Panc1 (cell line): ENCODE data around the gene CHAC2. TPM values are rescaled to one million over a fixed set of nuclear protein-coding genes. Genes with fewer than 3 reads are reported as not detected.

ENCODE experiments used
- ATAC-seq: fragments of 200-7000 bp; cut with Tn5 transposase; 2 replicates; pipeline ENCODE4 v1.9.1; 2020; ENCODE audit warnings: mild to moderate bottlenecking, moderate library complexity
- BruUV-seq: library from RNA; stranded (reverse); fragments of 400-500 nt; replicated peaks from 2 replicates; lab custom pipeline; 2021; lab: Mats Ljungman, UMichigan
- CTCF ChIA-PET: fragments of 300-600 bp; sonication (Branson Sonifier 250); formaldehyde crosslinking; loops from one replicate; lab custom pipeline; 2022; ENCODE audit warnings: antibody characterized with exemption; lab: Charles Lee
- POLR2A ChIA-PET: fragments of 300-600 bp; sonication (Branson Sonifier 250); formaldehyde crosslinking; loops from one replicate; lab custom pipeline; 2022; ENCODE audit warnings: antibody characterized with exemption; lab: Charles Lee
- DNase-seq: peaks from one replicate; pipeline ENCODE4 v3.0.0-alpha.2; 2010; ENCODE audit warnings: low read depth, low spot score
- H3K27ac ChIP-seq: 2 replicates; pipeline ENCODE4 v1.5.1; 2011; ENCODE audit warnings: mild to moderate bottlenecking, low read length, inconsistent platforms
- H3K27me3 ChIP-seq: fragments of 200-500 bp; sonication (Bioruptor generic); 2 replicates; pipeline ENCODE4 v1.6.0; 2014; ENCODE audit warnings: low read length, inconsistent platforms; ENCODE audit not compliant: control insufficient read depth, insufficient read depth
- H3K36me3 ChIP-seq: fragments of 200-500 bp; sonication (Bioruptor generic); 2 replicates; pipeline ENCODE4 v1.5.1; 2014; ENCODE audit warnings: inconsistent platforms, mild to moderate bottlenecking, low read length, moderate library complexity; ENCODE audit not compliant: control insufficient read depth, insufficient read depth
- H3K4me1 ChIP-seq: 2 replicates; pipeline ENCODE4 v1.5.1; 2011; ENCODE audit warnings: inconsistent platforms, mild to moderate bottlenecking, low read length, moderate library complexity; ENCODE audit not compliant: control insufficient read depth, insufficient read depth
- H3K4me3 ChIP-seq, 2 experiments: 2 replicates each; pipeline ENCODE4 v1.5.1; 2011 to 2012; ENCODE audit warnings: low read depth in 2 of 2, low read length in 2 of 2, mild to moderate bottlenecking in 2 of 2, inconsistent platforms in 1 of 2, moderate library complexity in 1 of 2
- H3K9me3 ChIP-seq: fragments of 200-500 bp; sonication (Bioruptor generic); 2 replicates; pipeline ENCODE4 v1.5.1; 2014; ENCODE audit warnings: low read depth, mild to moderate bottlenecking, inconsistent platforms, low read length, moderate library complexity; ENCODE audit not compliant: control insufficient read depth, insufficient read depth
- POLR2AphosphoS5 ChIP-seq: IDR thresholded peaks from 2 replicates; pipeline ENCODE4 v1.6.1; 2012; ENCODE audit warnings: mild to moderate bottlenecking, low read depth, low read length, moderate library complexity
- REST ChIP-seq, 2 experiments: IDR thresholded peaks; 2 replicates each; pipeline ENCODE4 v1.6.1; 2011 to 2012; ENCODE audit warnings: low read depth in 2 of 2, control low read depth in 1 of 2, low read length in 1 of 2, mild to moderate bottlenecking in 1 of 2, moderate library complexity in 1 of 2; ENCODE audit not compliant: insufficient read depth in 1 of 2
- SIN3A ChIP-seq: IDR thresholded peaks from 2 replicates; pipeline ENCODE4 v1.6.1; 2012; ENCODE audit warnings: low read depth, mild to moderate bottlenecking, low read length, moderate library complexity, borderline replicate concordance; ENCODE audit not compliant: insufficient read depth
- TCF7L2 ChIP-seq: IDR thresholded peaks from 2 replicates; pipeline ENCODE4 v1.6.1; 2011; ENCODE audit warnings: mild to moderate bottlenecking, low read depth, low read length, inconsistent platforms
- in situ Hi-C: cut with HindIII; loops from 2 replicates; pipeline ENCODE4 v1.10.0; 2016; ENCODE audit warnings: low sequenced_read_pairs, low pct_unique_long_range_greater_than_20kb
- intact Hi-C: fragments of 100-400 bp; cut with micrococcal nuclease; formaldehyde crosslinking; loops from one replicate; pipeline ENCODE4 v1.10.0; 2022; ENCODE audit not compliant: unreplicated experiment
- total RNA-seq: library from RNA; stranded (reverse); gene quantifications from one replicate; pipeline ENCODE4 v1.2.1, GENCODE V29; 2021; ENCODE audit not compliant: unreplicated experiment
- TF ChIP-seq, protein P1 (sequence below): fragments of 450-650 bp; IDR thresholded peaks from 2 replicates; pipeline ENCODE4 v1.5.1; 2017; ENCODE audit warnings: mild to moderate bottlenecking

The CHAC2 gene
- total RNA-seq, 1 experiment from 2014 or later, result 7.6 TPM

DNA sequence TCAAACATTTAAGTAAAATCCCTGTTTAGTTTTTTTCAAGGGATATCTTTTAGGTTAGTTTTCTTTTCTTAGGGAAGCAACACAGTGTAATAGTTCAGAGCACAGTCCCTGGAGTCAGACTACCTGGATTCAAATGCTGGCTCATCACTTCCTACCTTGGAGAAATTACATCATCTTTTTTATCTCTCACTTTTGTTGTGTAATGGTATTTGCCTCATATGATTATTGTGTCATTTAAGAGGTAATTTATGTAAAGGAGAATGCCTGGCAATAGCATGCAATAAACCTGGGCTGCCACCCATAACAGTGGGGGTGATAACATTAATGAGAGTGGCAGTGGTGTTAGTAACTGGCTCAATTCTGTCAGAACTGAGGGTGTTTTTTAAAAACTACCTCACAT lies 45.5 kb downstream of the CHAC2 start:
- no peak overlapping the region for H3K27ac ChIP-seq
- intact Hi-C loops, result no loop called here
- no peaks in the 10 kb centered on the region for H3K27me3 ChIP-seq
- no TSS peak for BruUV-seq
- in situ Hi-C loops, result no loop called here
- no peak overlapping the region for H3K4me3 ChIP-seq
- CTCF ChIA-PET, result no interaction called here
- no peak for DNase-seq
- no peaks in the 10 kb centered on the region for H3K9me3 ChIP-seq
- H3K36me3 ChIP-seq, result peaks cover 38% of the 10 kb centered on the region
- TF ChIP-seq SIN3A (no peak), POLR2AphosphoS5 (no peak), TCF7L2 (no peak), REST (IDR thresholded peaks at IDR 0.05; ENCODE audit: insufficient read depth in 1 of 2, low read depth in 2 of 2, low read length in 1 of 2) (no peak)
- POLR2A ChIA-PET, result no interaction called here
- no peak for ATAC-seq
- H3K4me1 ChIP-seq, result no peaks in the 10 kb centered on the region

DNA sequence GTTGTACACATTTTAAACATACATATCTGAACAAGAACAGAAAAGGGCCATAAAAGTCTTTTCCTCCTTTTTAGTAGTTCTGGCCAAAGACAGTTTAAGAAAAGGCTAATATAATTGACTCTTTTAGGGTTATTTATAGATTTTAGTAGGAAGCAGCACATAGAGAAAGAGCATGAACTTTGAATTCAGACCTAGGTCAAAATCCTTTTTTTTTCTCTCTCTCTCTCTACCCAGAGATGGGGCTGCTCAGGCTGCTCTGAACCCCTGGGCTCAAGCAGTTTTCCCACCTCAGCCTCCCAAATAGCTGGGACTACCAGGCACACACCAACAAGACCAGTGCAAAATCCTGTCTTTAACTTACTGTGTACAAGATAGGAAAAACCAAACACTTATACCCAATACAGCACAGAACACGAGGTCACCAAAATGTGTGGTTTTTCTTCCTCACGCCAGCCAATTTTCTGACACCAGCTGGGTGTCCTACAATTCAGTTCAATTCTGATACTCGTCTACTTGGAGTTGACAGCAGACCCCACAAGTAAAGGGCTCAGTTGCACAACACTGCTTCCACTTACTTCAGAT lies 51.3 kb downstream of the CHAC2 start:
- Histone ChIP-seq H3K27me3 (no peaks in the 10 kb centered on the region), H3K4me1 (no peaks in the 10 kb centered on the region), H3K4me3 (no peak overlapping the region), H3K9me3 (no peaks in the 10 kb centered on the region), H3K36me3 (peaks cover 25% of the 10 kb centered on the region), H3K27ac (no peak overlapping the region)
- ATAC-seq (no peak), DNase-seq (no peak)
- intact Hi-C loops, result no loop called here
- ChIA-PET CTCF (no interaction called here), POLR2A (interaction anchor here (0.6 kb wide), 1 partner anchor 1370 kb away, joined by 6 read pairs; no protein-coding TSS in a partner anchor)
- in situ Hi-C loops, result no loop called here
- TF ChIP-seq REST (IDR thresholded peaks at IDR 0.05; ENCODE audit: insufficient read depth in 1 of 2, low read depth in 2 of 2, low read length in 1 of 2), result no peak
- TF ChIP-seq, protein P1, sequence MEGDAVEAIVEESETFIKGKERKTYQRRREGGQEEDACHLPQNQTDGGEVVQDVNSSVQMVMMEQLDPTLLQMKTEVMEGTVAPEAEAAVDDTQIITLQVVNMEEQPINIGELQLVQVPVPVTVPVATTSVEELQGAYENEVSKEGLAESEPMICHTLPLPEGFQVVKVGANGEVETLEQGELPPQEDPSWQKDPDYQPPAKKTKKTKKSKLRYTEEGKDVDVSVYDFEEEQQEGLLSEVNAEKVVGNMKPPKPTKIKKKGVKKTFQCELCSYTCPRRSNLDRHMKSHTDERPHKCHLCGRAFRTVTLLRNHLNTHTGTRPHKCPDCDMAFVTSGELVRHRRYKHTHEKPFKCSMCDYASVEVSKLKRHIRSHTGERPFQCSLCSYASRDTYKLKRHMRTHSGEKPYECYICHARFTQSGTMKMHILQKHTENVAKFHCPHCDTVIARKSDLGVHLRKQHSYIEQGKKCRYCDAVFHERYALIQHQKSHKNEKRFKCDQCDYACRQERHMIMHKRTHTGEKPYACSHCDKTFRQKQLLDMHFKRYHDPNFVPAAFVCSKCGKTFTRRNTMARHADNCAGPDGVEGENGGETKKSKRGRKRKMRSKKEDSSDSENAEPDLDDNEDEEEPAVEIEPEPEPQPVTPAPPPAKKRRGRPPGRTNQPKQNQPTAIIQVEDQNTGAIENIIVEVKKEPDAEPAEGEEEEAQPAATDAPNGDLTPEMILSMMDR, result no peak
- no TSS peak for BruUV-seq
